HepG2 (cell line): ENCODE results near the gene TCFL5. TPM values are rescaled to one million over a fixed set of nuclear protein-coding genes. Genes with fewer than 3 reads are reported as not detected.

Experiments used
- ARID5B ChIP-seq: IDR thresholded peaks from 2 replicates; pipeline ENCODE4 v1.4.0; 2020; ENCODE audit warnings: mild to moderate bottlenecking, missing genetic modification reagents
- ATM ChIP-seq: fragments of 450-650 bp; IDR thresholded peaks from 2 replicates; pipeline ENCODE4 v1.7.1; 2017; ENCODE audit warnings: mild to moderate bottlenecking, borderline replicate concordance
- ERF ChIP-seq: IDR thresholded peaks from 2 replicates; pipeline ENCODE4 v1.6.1; 2018; ENCODE audit warnings: missing biosample characterization, missing genetic modification reagents
- GATAD2A ChIP-seq: IDR thresholded peaks from 2 replicates; pipeline ENCODE4 v1.6.1; 2016
- GLI4 ChIP-seq: sonication (generic); formaldehyde crosslinking; IDR thresholded peaks from 2 replicates; pipeline ENCODE4 v1.5.1; 2020; ENCODE audit warnings: missing genetic modification reagents, mild to moderate bottlenecking, moderate library complexity, borderline replicate concordance
- GTF3A ChIP-seq: sonication (generic); formaldehyde crosslinking; conservative IDR thresholded peaks from 2 replicates; pipeline ENCODE4 v1.4.0; 2020; ENCODE audit warnings: mild to moderate bottlenecking, missing genetic modification reagents
- KAT2B ChIP-seq: fragments of 150-350 bp; IDR thresholded peaks from 2 replicates; pipeline ENCODE4 v1.6.1; 2014; ENCODE audit warnings: low read depth, low read length, borderline replicate concordance
- KLF12 ChIP-seq: sonication (generic); formaldehyde crosslinking; IDR thresholded peaks from 2 replicates; pipeline ENCODE4 v1.4.0; 2020; ENCODE audit warnings: missing genetic modification reagents, borderline replicate concordance
- KLF16 ChIP-seq, 2 experiments: sonication (generic) in 1 of 2; formaldehyde crosslinking in 1 of 2; IDR thresholded peaks; 2 replicates each; pipeline versions ENCODE4 v1.6.1 to v1.8.0; 2016 to 2023; ENCODE audit warnings: missing genetic modification reagents in 2 of 2, missing compliant biosample characterization in 1 of 2
- MATR3 ChIP-seq: sonication (generic); formaldehyde crosslinking; IDR thresholded peaks from 2 replicates; pipeline ENCODE4 v1.4.0; 2020; ENCODE audit warnings: missing genetic modification reagents
- MIXL1 ChIP-seq: IDR thresholded peaks from 2 replicates; pipeline ENCODE4 v1.6.1; 2016
- NCOA5 ChIP-seq: sonication (generic); formaldehyde crosslinking; IDR thresholded peaks from 2 replicates; pipeline ENCODE4 v1.4.0; 2020; ENCODE audit warnings: missing genetic modification reagents
- PBX3 ChIP-seq: sonication (generic); formaldehyde crosslinking; IDR thresholded peaks from 2 replicates; pipeline ENCODE4 v1.8.1; 2023; ENCODE audit warnings: missing genetic modification reagents, inconsistent platforms, borderline replicate concordance
- RXRB ChIP-seq: IDR thresholded peaks from 2 replicates; pipeline ENCODE4 v1.6.1; 2016; ENCODE audit warnings: borderline replicate concordance, missing genetic modification reagents, missing compliant biosample characterization
- SP2 ChIP-seq: sonication (generic); formaldehyde crosslinking; IDR thresholded peaks from 2 replicates; pipeline ENCODE4 v1.5.1; 2020; ENCODE audit warnings: mild to moderate bottlenecking, missing genetic modification reagents
- THAP11 ChIP-seq: IDR thresholded peaks from 2 replicates; pipeline ENCODE4 v1.6.1; 2016; ENCODE audit warnings: missing biosample characterization, missing genetic modification reagents
- ZBTB14 ChIP-seq: sonication (generic); formaldehyde crosslinking; IDR thresholded peaks from 2 replicates; pipeline ENCODE4 v1.4.0; 2020; ENCODE audit warnings: missing genetic modification reagents
- ZBTB7A ChIP-seq: sonication (generic); formaldehyde crosslinking; IDR thresholded peaks from 2 replicates; pipeline ENCODE4 v1.8.0; 2022; ENCODE audit warnings: mild to moderate bottlenecking, missing genetic modification reagents
- ZFP36L1 ChIP-seq: sonication (generic); formaldehyde crosslinking; IDR thresholded peaks from 2 replicates; pipeline ENCODE4 v1.8.0; 2022; ENCODE audit warnings: mild to moderate bottlenecking, missing genetic modification reagents, moderate library complexity
- ZNF17 ChIP-seq: sonication (generic); formaldehyde crosslinking; IDR thresholded peaks from 2 replicates; pipeline ENCODE4 v1.5.0; 2020; ENCODE audit warnings: mild to moderate bottlenecking, missing genetic modification reagents
- ZNF20 ChIP-seq: sonication (generic); formaldehyde crosslinking; IDR thresholded peaks from 2 replicates; pipeline ENCODE4 v1.4.0; 2020; ENCODE audit warnings: mild to moderate bottlenecking, moderate library complexity, missing genetic modification reagents
- ZNF263 ChIP-seq: sonication (generic); formaldehyde crosslinking; IDR thresholded peaks from 2 replicates; pipeline ENCODE4 v1.4.0; 2020; ENCODE audit warnings: missing genetic modification reagents
- polyA plus RNA-seq, 8 experiments: library from polyadenylated mRNA; depleted of rRNA in 3 of 8; stranded (reverse) in 7 of 8; unstranded in 1 of 8; fragments of >200 nt; fragmentation: Illumina TruSeq in 4 of 8; extraction: Trizol in 4 of 8; gene quantifications; 2 replicates each; pipeline versions ENCODE4 v1.2.1 to v1.2.3, GENCODE V29; 2011 to 2016; ENCODE audit warnings: low read depth in 4 of 8, missing spikeins in 1 of 8, mixed read lengths in 1 of 8; ENCODE audit not compliant: insufficient read depth in 1 of 8
- total RNA-seq, 5 experiments: library from RNA; depleted of rRNA; stranded (reverse); fragments of >200 nt; fragmentation: Illumina TruSeq; extraction: Trizol; gene quantifications; 2 replicates each; pipeline ENCODE4 v1.2.3, GENCODE V29; 2016; ENCODE audit warnings: low read depth in 1 of 5

Gene TCFL5
- total and polyA plus RNA-seq, 2 of the 13 experiments (the other 11 are each of a cell fraction or from before 2014, with no cell fraction given): 14.8 to 20.0 TPM

- TF ChIP-seq RXRB (CRISPR knock-in tag) (no peak), GATAD2A (CRISPR knock-in tag) (no peak), ZNF17 (no peak), ZNF20 (no peak), KLF16 (CRISPR knock-in tag; IDR thresholded peaks at IDR 0.05) (no peak), MIXL1 (no peak), KLF12 (CRISPR knock-in tag) (no peak), GTF3A (CRISPR knock-in tag) (no peak), ERF (CRISPR knock-in tag) (no peak), NCOA5 (CRISPR knock-in tag) (no peak), GLI4 (CRISPR knock-in tag) (no peak), ZBTB7A (CRISPR knock-in tag) (no peak), PBX3 (CRISPR knock-in tag) (no peak), ZFP36L1 (CRISPR knock-in tag) (no peak), SP2 (CRISPR knock-in tag) (no peak), KAT2B (no peak), MATR3 (CRISPR knock-in tag) (0 out of 2 replicates have a peak, but pooled peaks have one; percentile 70), ARID5B (CRISPR knock-in tag) (no peak), THAP11 (no peak), ZBTB14 (no peak; the same call in 1 of the 2 replicates), ATM (no peak), ZNF263 (no peak)
Measured at GRCh38 chr20:62807444-62808210, 54.0 kb downstream of the TCFL5 start (continued).
